Body of pancreas (tissue), 4 donors: ENCODE results near the gene F11R. TPM values are rescaled to one million over a fixed set of nuclear protein-coding genes. Genes with fewer than 3 reads are reported as not detected.
"Not testable (repeated sequence)": the region's sequence is repeated elsewhere in the genome, so short reads cannot be mapped to it uniquely, and the experiment has no call there.

Source experiments
- ATAC-seq: fragments of 150-250 bp; one replicate; pipeline ENCODE4 v1.9.1; 2016
- DNase-seq, 4 donors: peaks; one replicate each; pipeline ENCODE4 v3.0.0-alpha.2; 2019
- H3K27ac ChIP-seq, 4 donors: fragments of 200-600 bp; sonication (generic); 1 replicate in 3 of 4; 2 replicates in 1 of 4; pipeline versions ENCODE4 v1.5.1 to v1.6.1; 2016 to 2019; ENCODE audit warnings: mild to moderate bottlenecking in 1 of 4, mixed read lengths in 1 of 4, moderate library complexity in 1 of 4
- H3K27me3 ChIP-seq, 2 donors: fragments of 200-600 bp; sonication (generic); one replicate each; pipeline ENCODE4 v1.6.0; 2016; ENCODE audit warnings: mild to moderate bottlenecking in 1 of 2
- H3K36me3 ChIP-seq, 2 donors: fragments of 200-600 bp; sonication (generic); replicated peaks in 1 of 2; 2 replicates each; pipeline ENCODE4 v1.5.1; 2016; ENCODE audit warnings: low read depth in 2 of 2; ENCODE audit not compliant: insufficient read depth in 1 of 2
- H3K4me1 ChIP-seq: fragments of 200-600 bp; sonication (generic); one replicate; pipeline ENCODE4 v1.6.0; 2016
- H3K4me3 ChIP-seq, 2 donors: fragments of 200-600 bp; sonication (generic); 1 replicate in 1 of 2; 2 replicates in 1 of 2; pipeline ENCODE4 v1.5.1; 2016 to 2019
- H3K9me3 ChIP-seq, 3 donors: fragments of 200-600 bp; sonication (generic); 1 replicate in 2 of 3; 2 replicates in 1 of 3; pipeline ENCODE4 v1.5.1; 2016
- CTCF ChIP-seq, 7 experiments: fragments of 450-650 bp in 4 of 7; fragments of 200-600 bp in 3 of 7; sonication (generic) in 3 of 7; IDR thresholded peaks; one replicate each; pipeline ENCODE4 v1.5.1; 2016 to 2019; ENCODE audit warnings: antibody characterized with exemption in 7 of 7
- POLR2A ChIP-seq, 3 donors: fragments of 450-650 bp; IDR thresholded peaks; one replicate each; pipeline ENCODE4 v1.6.1; 2016; ENCODE audit warnings: antibody characterized with exemption in 3 of 3, mild to moderate bottlenecking in 2 of 3
- WGBS, 2 donors: methylation state at CpG; one replicate each; pipeline ENCODE4 v1.1.5; 2017; 5-methylcytosine and 5-hydroxymethylcytosine counted together
- intact Hi-C: fragments of 100-400 bp; cut with DNase I; formaldehyde crosslinking; loops from one replicate; pipeline ENCODE4 v1.15.1; 2023
- total RNA-seq, 2 donors: library from RNA; depleted of rRNA; stranded (reverse); fragments of >200 nt; gene quantifications; one replicate each; pipeline ENCODE4 v1.1.0, GENCODE V29; 2016

Gene F11R
- total RNA-seq, 2 donors from 2014 or later, result 40.2 to 41.5 TPM

DNA sequence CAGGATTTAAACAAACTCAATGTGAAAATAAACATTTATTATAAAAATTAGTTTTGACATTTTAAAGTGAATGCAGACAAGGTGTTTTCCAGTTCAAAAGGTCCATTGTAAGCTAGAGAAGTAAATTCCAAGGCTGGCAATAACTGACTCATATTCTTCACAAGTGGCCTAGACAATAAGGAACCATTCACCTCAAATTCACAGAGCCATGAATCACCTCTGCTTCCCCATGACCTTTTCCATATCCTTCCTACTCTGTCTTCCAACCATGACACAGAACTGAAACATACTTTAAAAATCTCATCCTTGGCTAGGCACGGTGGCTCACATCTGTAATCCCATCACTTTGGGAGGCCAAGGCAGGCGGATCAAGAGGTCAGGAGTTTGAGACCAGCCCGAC lies 24.8 kb downstream of the F11R start:
- peaks cover 14 to 19% of the 10 kb centered on the region in 2 donors for H3K36me3 ChIP-seq
- no peak for ATAC-seq
- intact Hi-C loops, result loop anchor here (10.0 kb wide), 1 partner anchor 99 kb away; the partner anchor contains the start of gene KLHDC9

GRCh38 chr1:160993544-160994193 lies 27.3 kb downstream of the F11R start:
- peaks cover 0 to 2% of the 10 kb centered on the region in 2 donors for H3K36me3 ChIP-seq
- H3K4me3 ChIP-seq, result no peak overlapping the region
- 78 to 80% methylated on average over 14 of the region's 14 CpGs for WGBS, 2 donors
- ATAC-seq (peak; percentile 20), DNase-seq (peak in 1 of 4 donors; percentile 20)
- no peaks in the 10 kb centered on the region for H3K9me3 ChIP-seq
- TF ChIP-seq POLR2A (IDR thresholded peaks at IDR 0.05) (no peak), CTCF (IDR thresholded peaks at IDR 0.05) (peak in 4 of 7 experiments; percentile 17 to 40 (median 36))
- no peak overlapping the region for H3K27ac ChIP-seq
- intact Hi-C loops, result loop anchor here (10.0 kb wide), 1 partner anchor 101 kb away; the partner anchor contains the start of gene KLHDC9
- no peaks in the 10 kb centered on the region for H3K27me3 ChIP-seq
- peaks cover 15% of the 10 kb centered on the region for H3K4me1 ChIP-seq

More for the DNA sequence above, 24.8 kb downstream of the F11R start:
- no peak for DNase-seq
- H3K4me1 ChIP-seq, result peaks cover 8% of the 10 kb centered on the region
- TF ChIP-seq CTCF (IDR thresholded peaks at IDR 0.05) (no peak), POLR2A (IDR thresholded peaks at IDR 0.05) (no peak)
- 80 to 97% methylated on average over 3 of the region's 3 CpGs for WGBS, 2 donors
- no peaks in the 10 kb centered on the region for H3K27me3 ChIP-seq
- no peaks in the 10 kb centered on the region for H3K9me3 ChIP-seq
- no peak overlapping the region for H3K27ac ChIP-seq
- no peak overlapping the region for H3K4me3 ChIP-seq

- not testable (repeated sequence) for H3K4me1 ChIP-seq, ATAC-seq
- intact Hi-C loops, result loop anchor here (10.0 kb wide), 1 partner anchor 103 kb away; the partner anchor contains the start of gene KLHDC9
Measured at GRCh38 chr1:160992036-160992435, 28.9 kb downstream of the F11R start.

DNA sequence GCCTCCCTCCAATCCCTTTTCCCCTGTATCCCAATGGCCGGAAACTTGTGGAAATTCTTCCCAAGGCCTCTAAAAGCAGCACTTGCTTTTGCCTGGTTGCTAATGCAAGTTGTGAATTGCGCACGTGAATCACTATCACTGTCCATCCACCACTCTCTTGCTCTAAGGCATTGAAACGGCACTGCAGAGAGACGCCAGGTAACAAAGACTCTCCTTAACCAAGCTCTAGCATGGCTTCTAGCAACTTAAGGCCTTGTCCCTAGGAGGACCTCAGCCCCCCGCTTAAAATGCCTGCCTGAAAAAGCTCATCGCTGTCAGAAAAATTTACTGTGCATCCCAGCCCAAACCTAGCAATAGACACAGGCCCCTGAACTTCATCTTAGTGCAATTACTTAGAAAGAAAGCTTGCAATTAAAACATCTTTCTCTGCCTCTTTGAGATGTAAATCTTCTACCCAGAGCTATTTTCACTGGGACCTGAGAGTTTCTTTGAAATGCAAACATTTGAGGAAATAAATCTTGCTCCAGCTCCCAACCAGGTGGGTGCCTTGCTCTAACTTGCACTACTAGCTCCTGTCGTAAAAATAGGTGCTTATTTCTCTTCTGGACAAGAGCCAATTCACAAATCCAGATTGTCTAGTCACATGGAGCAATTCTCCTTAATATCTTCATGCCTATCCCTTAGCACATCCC lies 33.4 kb downstream of the F11R start:
- 74 to 87% methylated on average over 7 to 8 of the region's 8 CpGs for WGBS, 2 donors
- ATAC-seq, result no peak
- H3K27me3 ChIP-seq, result no peaks in the 10 kb centered on the region
- H3K4me3 ChIP-seq, result no peak overlapping the region
- intact Hi-C loops, result no loop called here
- TF ChIP-seq CTCF (IDR thresholded peaks at IDR 0.05) (no peak), POLR2A (IDR thresholded peaks at IDR 0.05) (no peak)
- peak overlapping the region in 2 of 4 donors; percentile 14 to 24 for H3K27ac ChIP-seq
- no peaks in the 10 kb centered on the region for H3K36me3 ChIP-seq
- no peak for DNase-seq
- no peaks in the 10 kb centered on the region for H3K9me3 ChIP-seq
- peaks cover 8% of the 10 kb centered on the region for H3K4me1 ChIP-seq

More at GRCh38 chr1:160992036-160992435, 28.9 kb downstream of the F11R start:
- WGBS, 2 donors, result 88 to 93% methylated on average over 4 of the region's 4 CpGs
- not testable (repeated sequence) for H3K27ac ChIP-seq, DNase-seq, H3K9me3 ChIP-seq, H3K36me3 ChIP-seq, H3K4me3 ChIP-seq, H3K27me3 ChIP-seq

DNA sequence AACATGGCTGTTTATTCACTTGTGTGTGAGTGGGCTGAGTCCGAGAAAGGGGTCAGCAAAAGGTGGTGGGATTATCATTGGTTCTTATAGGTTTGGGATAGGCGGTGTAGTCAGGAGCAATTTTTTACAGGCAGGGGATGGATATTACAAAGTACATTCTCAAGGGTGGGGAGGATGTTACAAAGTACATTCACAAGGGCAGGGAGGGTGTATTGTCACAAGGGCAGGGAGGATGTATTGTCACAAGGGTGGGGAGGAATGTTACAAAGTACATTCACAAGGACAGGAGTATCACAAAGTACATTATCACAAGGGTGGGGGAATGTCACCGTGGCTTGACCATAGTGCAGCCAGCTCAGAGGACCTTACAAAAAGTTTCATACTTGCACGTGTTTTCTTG lies 35.2 kb downstream of the F11R start:
- DNase-seq (no peak), ATAC-seq (no peak)
- 94 to 95% methylated on average over 4 of the region's 4 CpGs for WGBS, 2 donors
- no peak for TF ChIP-seq CTCF (IDR thresholded peaks at IDR 0.05)
- TF ChIP-seq POLR2A (IDR thresholded peaks at IDR 0.05), result no peak
- H3K4me3 ChIP-seq, result no peak overlapping the region
- H3K4me1 ChIP-seq, result peaks cover 15% of the 10 kb centered on the region
- no peaks in the 10 kb centered on the region for H3K36me3 ChIP-seq
- intact Hi-C loops, result no loop called here
- H3K27ac ChIP-seq, result no peak overlapping the region
- H3K9me3 ChIP-seq, result no peaks in the 10 kb centered on the region
- H3K27me3 ChIP-seq, result peaks cover 0 to 4% of the 10 kb centered on the region in 2 donors
